ENCODE data around the gene DCTN2. TPM values are rescaled to one million over a fixed set of nuclear protein-coding genes. Genes with fewer than 3 reads are reported as not detected.

DCTN2 gene
- total and polyA plus RNA-seq, 2 donors (not counting 3 experiments of a cell fraction or from before 2014, with no cell fraction given) = 146 to 161 TPM

DNA sequence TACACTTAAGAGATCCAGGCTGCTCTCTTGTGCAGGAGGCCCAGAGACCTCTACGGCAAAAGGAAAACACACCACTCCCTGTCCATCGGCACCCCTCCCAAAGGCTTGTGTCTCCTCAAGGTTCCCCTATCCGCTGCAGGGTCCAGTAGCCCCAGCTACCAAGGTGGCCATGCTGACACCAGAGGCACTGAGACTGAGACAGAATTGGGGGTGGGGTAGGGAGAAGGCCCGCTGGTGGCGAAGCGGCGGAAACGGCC is 27.3 kb downstream of the DCTN2 start:
- H3K4me1 ChIP-seq (ENCODE audit: control insufficient read depth, extremely low read depth, insufficient read depth, low read length) = peaks cover 48% of the 10 kb centered on the region
- intact Hi-C loops (cut with micrococcal nuclease) = loop anchor here (1.0 to 5.0 kb wide), 2 partner anchors 28 to 32 kb away; partner anchors contain the start of genes DCTN2 and MARS1

DNA sequence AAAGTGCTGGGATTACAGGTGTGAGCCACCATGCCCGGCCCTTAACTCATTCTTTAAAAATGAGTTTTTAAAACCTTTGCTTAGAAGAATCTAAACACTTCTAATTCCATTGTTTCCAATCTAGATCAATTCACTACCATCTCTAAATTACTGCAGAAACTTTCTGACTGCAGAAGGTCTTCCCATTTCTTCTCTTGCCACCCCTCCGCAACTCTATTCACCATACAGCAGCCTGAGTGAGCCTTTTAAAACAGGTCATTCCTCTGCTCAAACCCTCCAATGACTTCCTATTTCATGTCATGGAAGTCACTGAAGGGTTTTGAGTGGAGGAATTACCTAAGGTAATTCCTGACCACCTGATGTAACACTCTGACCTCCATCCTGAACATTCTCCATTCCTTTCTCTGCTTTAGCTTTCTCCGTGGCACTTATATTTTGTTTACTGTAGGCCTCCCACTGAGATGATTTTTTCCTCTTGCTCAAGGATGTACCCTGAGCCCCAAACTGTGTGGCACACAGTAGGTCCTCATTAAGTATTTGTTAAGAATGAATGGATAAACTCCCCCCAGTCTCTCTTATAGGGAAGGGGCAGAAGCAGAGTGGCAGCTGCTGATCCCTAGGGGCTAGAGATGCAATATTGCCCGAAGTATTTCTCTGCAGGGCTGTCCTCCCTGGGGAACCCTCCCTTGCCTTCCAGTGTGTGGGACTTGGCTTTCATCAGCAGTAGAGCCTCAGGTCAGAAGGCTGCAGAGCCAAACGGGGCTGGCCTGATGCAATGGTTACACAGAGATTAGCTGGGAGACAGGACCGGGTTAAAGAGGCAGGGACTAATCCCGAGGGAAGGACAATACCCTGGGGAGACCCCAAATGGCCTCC is 27.8 kb downstream of the DCTN2 start:
- Histone ChIP-seq H3K9me3 (replicated peaks; ENCODE audit: control insufficient read depth, insufficient read depth, low read length) (no peaks in the 10 kb centered on the region), H3K4me3 (replicated peaks in 1 of 3; ENCODE audit: insufficient read depth in 1 of 3, low read depth in 1 of 3, low read length in 3 of 3) (peak overlapping the region; percentile 7 to 89 (median 67)), H3K9me1 (replicated peaks; ENCODE audit: control insufficient read depth, extremely low read depth, insufficient read depth, low read length) (no peaks in the 10 kb centered on the region), H3K4me2 (ENCODE audit: insufficient read depth, low read length) (peak overlapping the region; percentile 64), H4K20me1 (replicated peaks; ENCODE audit: control insufficient read depth, extremely low read depth, insufficient read depth, low read length) (no peaks in the 10 kb centered on the region), H2AFZ (ENCODE audit: low read depth, low read length) (no peak overlapping the region), H3K79me2 (ENCODE audit: control insufficient read depth, insufficient read depth, low read length) (peaks cover 35% of the 10 kb centered on the region), H3K27ac (ENCODE audit: insufficient read depth, low read depth, low read length) (peak overlapping the region; percentile 83), H3K36me3 (ENCODE audit: control insufficient read depth in 2 of 2, extremely low read depth in 1 of 2, insufficient read depth in 2 of 2, low read length in 2 of 2) (peaks cover 22 to 27% of the 10 kb centered on the region in 2 experiments), H3K27me3 (ENCODE audit: control insufficient read depth in 2 of 2, insufficient read depth in 2 of 2, low read length in 2 of 2) (no peaks in the 10 kb centered on the region), H3K9ac (replicated peaks; ENCODE audit: extremely low read depth, insufficient read depth, low read length) (peak overlapping the region; percentile 92), H3K4me1 (ENCODE audit: control insufficient read depth, extremely low read depth, insufficient read depth, low read length) (peaks cover 43% of the 10 kb centered on the region)
- dilution Hi-C loops (cut with MboI; ENCODE audit: extremely low pct_ligation_motif_present, low sequenced_read_pairs) (no loop called here), intact Hi-C loops (cut with micrococcal nuclease) (no loop called here)
- FAIRE-seq (no peak), DNase-seq (ENCODE audit: low read depth, low spot score) (no peak)
- no TSS peak for BruUV-seq (replicated peaks)
- CTCF ChIA-PET = no interaction called here
- POLR2A ChIA-PET = interaction anchor here (1.4 to 1.5 kb wide), 2 partner anchors 15 to 24 kb away, joined by 3 read pairs; no protein-coding TSS in a partner anchor
- TF ChIP-seq GATA2 (IDR thresholded peaks at IDR 0.05; ENCODE audit: insufficient read depth, insufficient read length, low read depth, low read length) (no peak), POLR2AphosphoS5 (IDR thresholded peaks at IDR 0.05; ENCODE audit: insufficient read depth, low read depth, low read length) (no peak)

More for the DNA sequence above, 27.3 kb downstream of the DCTN2 start:
- Histone ChIP-seq H2AFZ (ENCODE audit: low read depth, low read length) (no peak overlapping the region), H3K9me1 (replicated peaks; ENCODE audit: control insufficient read depth, extremely low read depth, insufficient read depth, low read length) (no peaks in the 10 kb centered on the region), H3K27me3 (ENCODE audit: control insufficient read depth in 2 of 2, insufficient read depth in 2 of 2, low read length in 2 of 2) (no peaks in the 10 kb centered on the region), H3K9me3 (replicated peaks; ENCODE audit: control insufficient read depth, insufficient read depth, low read length) (no peaks in the 10 kb centered on the region), H3K9ac (replicated peaks; ENCODE audit: extremely low read depth, insufficient read depth, low read length) (peak overlapping the region; percentile 92), H3K36me3 (ENCODE audit: control insufficient read depth in 2 of 2, extremely low read depth in 1 of 2, insufficient read depth in 2 of 2, low read length in 2 of 2) (peaks cover 20 to 27% of the 10 kb centered on the region in 2 experiments), H3K27ac (ENCODE audit: insufficient read depth, low read depth, low read length) (peak overlapping the region; percentile 83), H4K20me1 (replicated peaks; ENCODE audit: control insufficient read depth, extremely low read depth, insufficient read depth, low read length) (no peaks in the 10 kb centered on the region), H3K79me2 (ENCODE audit: control insufficient read depth, insufficient read depth, low read length) (peaks cover 40% of the 10 kb centered on the region), H3K4me2 (ENCODE audit: insufficient read depth, low read length) (peak overlapping the region; percentile 64), H3K4me3 (replicated peaks in 1 of 3; ENCODE audit: insufficient read depth in 1 of 3, low read depth in 1 of 3, low read length in 3 of 3) (peak overlapping the region; percentile 7 to 89 (median 67))
- no peak for DNase-seq (ENCODE audit: low read depth, low spot score)
- ChIA-PET CTCF (no interaction called here), POLR2A (interaction anchor here (1.4 to 1.5 kb wide), 2 partner anchors 15 to 24 kb away, joined by 3 read pairs; no protein-coding TSS in a partner anchor)
- FAIRE-seq = no peak
- TF ChIP-seq POLR2AphosphoS5 (IDR thresholded peaks at IDR 0.05; ENCODE audit: insufficient read depth, low read depth, low read length) = no peak
- TF ChIP-seq, protein P1, sequence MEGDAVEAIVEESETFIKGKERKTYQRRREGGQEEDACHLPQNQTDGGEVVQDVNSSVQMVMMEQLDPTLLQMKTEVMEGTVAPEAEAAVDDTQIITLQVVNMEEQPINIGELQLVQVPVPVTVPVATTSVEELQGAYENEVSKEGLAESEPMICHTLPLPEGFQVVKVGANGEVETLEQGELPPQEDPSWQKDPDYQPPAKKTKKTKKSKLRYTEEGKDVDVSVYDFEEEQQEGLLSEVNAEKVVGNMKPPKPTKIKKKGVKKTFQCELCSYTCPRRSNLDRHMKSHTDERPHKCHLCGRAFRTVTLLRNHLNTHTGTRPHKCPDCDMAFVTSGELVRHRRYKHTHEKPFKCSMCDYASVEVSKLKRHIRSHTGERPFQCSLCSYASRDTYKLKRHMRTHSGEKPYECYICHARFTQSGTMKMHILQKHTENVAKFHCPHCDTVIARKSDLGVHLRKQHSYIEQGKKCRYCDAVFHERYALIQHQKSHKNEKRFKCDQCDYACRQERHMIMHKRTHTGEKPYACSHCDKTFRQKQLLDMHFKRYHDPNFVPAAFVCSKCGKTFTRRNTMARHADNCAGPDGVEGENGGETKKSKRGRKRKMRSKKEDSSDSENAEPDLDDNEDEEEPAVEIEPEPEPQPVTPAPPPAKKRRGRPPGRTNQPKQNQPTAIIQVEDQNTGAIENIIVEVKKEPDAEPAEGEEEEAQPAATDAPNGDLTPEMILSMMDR (IDR thresholded peaks at IDR 0.05; ENCODE audit: extremely low read depth in 1 of 2, insufficient read depth in 1 of 2, low read depth in 1 of 2, low read length in 2 of 2) = no peak
- dilution Hi-C loops (cut with MboI; ENCODE audit: extremely low pct_ligation_motif_present, low sequenced_read_pairs) = no loop called here
- BruUV-seq (replicated peaks) = no TSS peak

Data from endothelial cell of umbilical vein (primary cell).